GM23248 (cell line): ENCODE data around the gene RAPSN.

ENCODE experiments used
- EZH2 ChIP-seq: fragments of 200-600 bp; sonication (generic); IDR thresholded peaks from 2 replicates; pipeline ENCODE4 v1.6.1; 2018; ENCODE audit warnings: antibody characterized with exemption, mild to moderate bottlenecking; ENCODE audit not compliant: insufficient read depth, poor library complexity, severe bottlenecking
- EZH2phosphoT487 ChIP-seq: fragments of 200-600 bp; sonication (generic); IDR thresholded peaks from 2 replicates; pipeline ENCODE4 v1.6.1; 2018; ENCODE audit warnings: antibody characterized with exemption, moderate library complexity, mild to moderate bottlenecking, low read depth; ENCODE audit not compliant: insufficient read depth

DNA sequence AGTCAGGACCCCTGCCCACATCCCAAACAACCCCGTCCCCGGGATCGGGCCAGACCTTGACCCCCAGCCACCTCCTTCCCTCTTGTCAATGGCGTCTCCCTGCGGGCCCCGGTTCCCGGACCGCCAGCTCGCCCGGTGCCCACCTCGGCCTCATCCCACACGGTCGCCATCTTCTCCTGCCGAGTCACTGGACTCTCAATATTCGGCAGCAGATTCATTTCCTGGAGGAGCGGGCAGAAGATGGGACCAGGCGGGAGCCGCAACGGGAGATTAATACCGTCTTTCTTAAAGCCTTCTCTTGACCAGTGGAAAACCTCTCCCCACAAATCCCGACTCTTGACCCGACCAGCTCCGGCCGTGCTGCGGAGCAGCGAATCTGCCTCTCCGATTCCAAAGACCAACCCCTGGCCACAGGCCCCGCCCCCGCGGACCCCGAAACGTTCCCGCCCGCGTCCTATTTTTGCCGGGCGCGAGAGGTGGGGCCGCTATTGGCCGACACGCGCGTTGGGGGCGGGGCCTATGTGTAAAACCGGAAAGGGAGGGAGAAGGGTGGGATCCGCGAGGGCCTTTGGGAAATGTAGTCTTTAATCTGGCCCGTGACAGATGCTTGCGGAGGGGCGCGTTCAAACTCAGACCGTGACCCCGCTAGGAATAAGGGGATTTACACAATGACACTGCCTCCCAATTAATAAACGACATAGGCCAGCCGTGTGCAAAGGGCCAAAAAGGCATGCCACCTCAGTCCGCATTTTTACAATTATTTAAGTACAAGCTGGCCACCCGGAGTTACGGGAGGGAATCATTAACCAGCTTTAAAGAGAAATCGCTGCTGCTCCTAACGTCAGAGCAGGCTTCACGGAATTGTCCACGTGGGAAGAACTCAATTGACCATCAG lies 22.6 kb downstream of the RAPSN start, which contains the start of gene PSMC3:
- TF ChIP-seq EZH2 = no peak
- TF ChIP-seq EZH2phosphoT487 = no peak
